Measurements from ENCODE around the gene ARHGEF3. TPM values are rescaled to one million over a fixed set of nuclear protein-coding genes. Genes with fewer than 3 reads are reported as not detected.

The ARHGEF3 gene
- total and polyA plus RNA-seq, 4 experiments from 2014 or later, result 120 to 160 (median 126) TPM

DNA sequence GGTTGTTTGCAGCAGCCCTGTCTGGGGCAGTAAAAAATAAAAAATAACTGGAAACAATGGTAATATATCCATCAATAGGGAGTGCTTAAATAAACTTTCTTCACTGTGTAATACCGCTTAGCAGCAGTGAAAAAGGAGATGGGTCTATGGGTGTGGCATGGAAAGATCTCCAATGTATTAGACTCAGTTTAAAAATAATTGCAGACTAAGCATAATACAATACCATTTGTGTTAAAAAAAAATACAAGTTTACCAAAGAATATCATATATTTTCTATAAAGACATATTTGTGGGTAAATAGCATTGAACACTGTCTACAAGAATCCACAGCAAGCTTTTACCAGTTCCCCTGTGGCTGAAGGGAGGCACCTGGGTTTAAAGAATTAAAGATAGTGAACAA, 1.0 kb upstream of the ARHGEF3 start:
- Histone ChIP-seq H3K27ac (ENCODE audit: low read depth, low read length) (peak overlapping the region; percentile 79), H3K4me3 (ENCODE audit: low read length in 2 of 2) (no peak overlapping the region), H3K36me3 (ENCODE audit: insufficient read depth, low read length) (no peaks in the 10 kb centered on the region), H3K4me1 (ENCODE audit: insufficient read depth, low read length) (peaks cover 28% of the 10 kb centered on the region), H3K9me3 (ENCODE audit: control insufficient read depth in 1 of 2, low read length in 2 of 2) (no peaks in the 10 kb centered on the region), H3K27me3 (ENCODE audit: insufficient read depth, low read length) (no peaks in the 10 kb centered on the region)
- Mint-ChIP-seq H3K4me3 (peak overlapping the region; percentile 83 to 93 (median 88)), H3K27ac (peak overlapping the region; percentile 78 to 94 (median 86)), H3K4me1 (peaks cover 25 to 61% (median 38%) of the 10 kb centered on the region in 4 donors), H3K36me3 (peaks cover 0 to 23% of the 10 kb centered on the region in 2 donors), H3K9me3 (peaks cover 0 to 2% (median 0%) of the 10 kb centered on the region in 8 donors), H3K27me3 (no peaks in the 10 kb centered on the region)
- ChIA-PET CTCF (ENCODE audit: partially characterized antibody) (interaction anchor here (3.4 to 10.1 kb wide), 9 partner anchors 9 to 187 kb away, joined by 18 to 267 read pairs (median 95); no protein-coding TSS in a partner anchor), POLR2A (ENCODE audit: partially characterized antibody) (interaction anchor here (0.7 to 13.6 kb wide), 11 partner anchors 10 to 186 kb away, joined by 3 to 193 read pairs (median 70); partner anchors contain the start of gene TASOR)
- intact Hi-C loops (cut with micrococcal nuclease), result loop anchor here (1.0 to 10.0 kb wide), 4 partner anchors 11 to 1435 kb away; partner anchors contain the start of genes ABHD6 and DENND6A
- DNase-seq, result no peak

DNA sequence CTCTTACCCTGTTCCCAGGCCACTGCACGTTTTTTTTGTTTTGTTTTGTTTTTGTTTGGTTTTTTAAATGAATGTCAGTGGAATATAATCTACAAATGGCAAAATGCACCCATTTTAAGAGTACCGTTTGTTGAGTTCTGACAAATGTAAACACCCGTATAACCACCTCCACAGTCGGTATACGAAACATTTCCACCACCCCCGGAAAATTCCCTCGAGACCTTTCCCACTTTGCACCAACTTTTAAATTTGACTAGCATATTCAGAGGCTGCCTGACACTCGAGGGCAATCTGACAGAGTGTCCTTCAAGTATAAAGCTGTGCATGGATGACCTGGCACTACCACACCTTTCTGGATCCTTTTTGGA, 613 bp upstream of the ARHGEF3 start:
- CTCF ChIA-PET (ENCODE audit: partially characterized antibody), result interaction anchor here (1.0 to 10.1 kb wide), 13 partner anchors 10 to 187 kb away, joined by 3 to 267 read pairs (median 66); no protein-coding TSS in a partner anchor
- Histone ChIP-seq H3K27ac (ENCODE audit: low read depth, low read length) (peak overlapping the region; percentile 79), H3K36me3 (ENCODE audit: insufficient read depth, low read length) (no peaks in the 10 kb centered on the region), H3K27me3 (ENCODE audit: insufficient read depth, low read length) (no peaks in the 10 kb centered on the region), H3K4me3 (ENCODE audit: low read length in 2 of 2) (peak overlapping the region in 1 of 2 donors; percentile 87), H3K4me1 (ENCODE audit: insufficient read depth, low read length) (peaks cover 32% of the 10 kb centered on the region), H3K9me3 (ENCODE audit: control insufficient read depth in 1 of 2, low read length in 2 of 2) (no peaks in the 10 kb centered on the region)
- H3K4me3 Mint-ChIP-seq, result peak overlapping the region; percentile 83 to 93 (median 88)
- intact Hi-C loops (cut with micrococcal nuclease), result loop anchor here (1.0 to 10.0 kb wide), 4 partner anchors 11 to 1435 kb away; partner anchors contain the start of genes ABHD6 and DENND6A
- H3K27ac Mint-ChIP-seq, result peak overlapping the region; percentile 80 to 94 (median 86)
- POLR2A ChIA-PET (ENCODE audit: partially characterized antibody), result interaction anchor here (0.7 to 13.6 kb wide), 21 partner anchors 10 to 186 kb away, joined by 3 to 218 read pairs (median 30); partner anchors contain the start of gene TASOR
- DNase-seq, result no peak
- H3K4me1 Mint-ChIP-seq, result peaks cover 27 to 62% (median 39%) of the 10 kb centered on the region in 4 donors
- peaks cover 0 to 2% (median 0%) of the 10 kb centered on the region in 8 donors for H3K9me3 Mint-ChIP-seq
- H3K27me3 Mint-ChIP-seq, result no peaks in the 10 kb centered on the region
- H3K36me3 Mint-ChIP-seq, result peaks cover 0 to 24% of the 10 kb centered on the region in 2 donors

DNA sequence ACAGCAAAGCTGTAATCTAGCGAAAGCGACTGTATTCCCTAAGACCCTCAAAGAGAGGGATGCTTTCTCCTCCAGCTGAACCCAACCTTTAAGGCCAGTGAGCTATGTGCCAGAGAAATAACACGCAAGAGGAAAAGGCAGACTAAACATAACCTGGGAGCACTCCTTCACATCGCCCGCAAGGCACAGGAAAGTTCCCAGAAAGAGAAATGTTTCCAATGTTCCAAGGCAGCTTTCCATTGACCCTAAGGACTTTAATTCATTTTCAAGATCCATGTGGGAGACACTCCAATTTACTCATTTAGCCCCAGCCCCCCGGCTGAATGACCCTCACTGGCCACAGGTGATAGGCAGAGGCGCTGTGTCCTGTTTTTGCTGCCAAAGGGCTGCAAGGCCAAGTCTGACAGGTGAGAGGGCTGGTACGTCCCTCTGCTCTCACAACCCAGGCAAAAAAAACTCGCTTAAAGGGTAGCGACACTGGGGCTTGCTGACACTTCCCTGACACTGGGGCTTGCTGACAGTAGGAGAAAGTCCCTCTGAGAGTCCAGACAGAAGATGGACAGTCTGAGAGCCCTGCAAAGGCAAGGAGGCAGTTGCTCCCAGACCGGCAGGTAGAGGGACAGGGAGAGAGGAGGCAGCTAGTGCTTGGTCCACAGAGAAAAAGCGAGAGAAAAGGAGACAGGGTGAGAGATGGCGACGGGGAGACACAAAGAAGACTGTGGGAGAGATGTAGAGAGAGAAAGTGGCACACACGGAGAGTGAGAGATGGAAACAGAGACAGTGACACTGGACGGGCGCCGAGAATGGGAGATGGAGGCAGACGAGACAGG, 702 bp downstream of the ARHGEF3 start:
- Histone ChIP-seq H3K9me3 (ENCODE audit: control insufficient read depth in 1 of 2, low read length in 2 of 2) (no peaks in the 10 kb centered on the region), H3K4me1 (ENCODE audit: insufficient read depth, low read length) (peaks cover 45% of the 10 kb centered on the region), H3K27ac (ENCODE audit: low read depth, low read length) (peak overlapping the region; percentile 79), H3K27me3 (ENCODE audit: insufficient read depth, low read length) (no peaks in the 10 kb centered on the region), H3K4me3 (ENCODE audit: low read length in 2 of 2) (peak overlapping the region; percentile 86 to 87), H3K36me3 (ENCODE audit: insufficient read depth, low read length) (no peaks in the 10 kb centered on the region)
- CTCF ChIA-PET (ENCODE audit: partially characterized antibody), result interaction anchor here (0.6 to 10.1 kb wide), 47 partner anchors 11 to 195 kb away, joined by 3 to 267 read pairs (median 10); partner anchors contain the start of gene TASOR
- Mint-ChIP-seq H3K27me3 (no peaks in the 10 kb centered on the region), H3K4me1 (peaks cover 40 to 72% (median 50%) of the 10 kb centered on the region in 4 donors), H3K4me3 (peak overlapping the region; percentile 87 to 99 (median 96)), H3K27ac (peak overlapping the region; percentile 85 to 98 (median 92)), H3K9me3 (peaks cover 0 to 2% (median 0%) of the 10 kb centered on the region in 8 donors), H3K36me3 (peaks cover under 1 to 34% of the 10 kb centered on the region in 2 donors)
- peak; percentile 35 to 63 (median 49) for DNase-seq
- POLR2A ChIA-PET (ENCODE audit: partially characterized antibody), result interaction anchor here (0.7 to 13.6 kb wide), 45 partner anchors 9 to 427 kb away, joined by 3 to 218 read pairs (median 7); partner anchors contain the start of genes CCDC66 and TASOR
- intact Hi-C loops (cut with micrococcal nuclease), result loop anchor here (1.0 to 10.0 kb wide), 9 partner anchors 11 to 1436 kb away; partner anchors contain the start of genes ABHD6, CCDC66, DENND6A and TASOR

DNA sequence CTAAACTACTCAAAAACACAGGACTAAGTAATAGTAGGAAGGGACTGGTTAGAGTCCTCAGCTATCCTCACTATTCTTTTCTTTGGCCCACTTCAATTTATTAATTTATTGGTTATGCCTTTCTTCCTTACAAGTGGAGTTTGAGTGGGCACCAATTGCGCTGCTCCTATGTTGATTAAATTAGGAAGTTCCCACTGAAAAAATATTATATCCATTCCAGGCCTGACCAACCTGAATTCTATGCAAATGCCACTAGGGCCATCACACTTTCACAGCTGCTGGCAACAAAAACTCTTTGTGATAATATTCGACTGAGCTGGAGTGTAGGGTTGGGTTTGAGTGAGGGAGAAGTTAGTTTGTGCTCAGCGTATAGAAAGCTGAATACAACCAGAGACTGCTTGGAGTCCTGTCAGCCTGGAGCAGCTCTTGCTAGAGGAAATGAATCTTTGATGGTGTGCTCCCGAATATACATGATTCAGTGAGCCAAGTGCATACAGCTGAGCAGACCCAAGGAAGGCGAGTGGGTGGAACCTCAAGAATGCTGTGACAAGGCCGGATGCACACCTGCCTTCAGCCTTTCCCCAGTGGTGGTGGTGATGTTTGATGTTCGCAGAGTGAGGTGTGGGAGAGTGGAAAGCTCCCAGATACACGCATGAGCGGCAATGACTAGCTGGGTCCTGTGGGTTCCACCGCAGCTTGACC, 1.5 kb downstream of the ARHGEF3 start:
- peaks cover 44 to 72% (median 58%) of the 10 kb centered on the region in 4 donors for H3K4me1 Mint-ChIP-seq
- Histone ChIP-seq H3K9me3 (ENCODE audit: control insufficient read depth in 1 of 2, low read length in 2 of 2) (no peaks in the 10 kb centered on the region), H3K27ac (ENCODE audit: low read depth, low read length) (peak overlapping the region; percentile 79), H3K4me1 (ENCODE audit: insufficient read depth, low read length) (peaks cover 53% of the 10 kb centered on the region), H3K36me3 (ENCODE audit: insufficient read depth, low read length) (no peaks in the 10 kb centered on the region), H3K27me3 (ENCODE audit: insufficient read depth, low read length) (no peaks in the 10 kb centered on the region), H3K4me3 (ENCODE audit: low read length in 2 of 2) (peak overlapping the region; percentile 86 to 87)
- DNase-seq, result peak; percentile 70 to 90 (median 75)
- peak overlapping the region; percentile 87 to 99 (median 96) for H3K4me3 Mint-ChIP-seq
- POLR2A ChIA-PET (ENCODE audit: partially characterized antibody), result interaction anchor here (0.5 to 13.6 kb wide), 45 partner anchors 10 to 796 kb away, joined by 3 to 218 read pairs (median 7); partner anchors contain the start of genes CCDC66 and TASOR
- peak overlapping the region; percentile 85 to 98 (median 92) for H3K27ac Mint-ChIP-seq
- intact Hi-C loops (cut with micrococcal nuclease), result loop anchor here (1.0 to 10.0 kb wide), 6 partner anchors 10 to 1437 kb away; partner anchors contain the start of genes ABHD6, CCDC66 and DENND6A
- peaks cover 0 to 2% (median 0%) of the 10 kb centered on the region in 8 donors for H3K9me3 Mint-ChIP-seq
- CTCF ChIA-PET (ENCODE audit: partially characterized antibody), result interaction anchor here (0.6 to 10.1 kb wide), 56 partner anchors 8 to 306 kb away, joined by 3 to 267 read pairs (median 8); partner anchors contain the start of genes CCDC66 and TASOR
- H3K27me3 Mint-ChIP-seq, result no peaks in the 10 kb centered on the region
- peaks cover 3 to 41% of the 10 kb centered on the region in 2 donors for H3K36me3 Mint-ChIP-seq

DNA sequence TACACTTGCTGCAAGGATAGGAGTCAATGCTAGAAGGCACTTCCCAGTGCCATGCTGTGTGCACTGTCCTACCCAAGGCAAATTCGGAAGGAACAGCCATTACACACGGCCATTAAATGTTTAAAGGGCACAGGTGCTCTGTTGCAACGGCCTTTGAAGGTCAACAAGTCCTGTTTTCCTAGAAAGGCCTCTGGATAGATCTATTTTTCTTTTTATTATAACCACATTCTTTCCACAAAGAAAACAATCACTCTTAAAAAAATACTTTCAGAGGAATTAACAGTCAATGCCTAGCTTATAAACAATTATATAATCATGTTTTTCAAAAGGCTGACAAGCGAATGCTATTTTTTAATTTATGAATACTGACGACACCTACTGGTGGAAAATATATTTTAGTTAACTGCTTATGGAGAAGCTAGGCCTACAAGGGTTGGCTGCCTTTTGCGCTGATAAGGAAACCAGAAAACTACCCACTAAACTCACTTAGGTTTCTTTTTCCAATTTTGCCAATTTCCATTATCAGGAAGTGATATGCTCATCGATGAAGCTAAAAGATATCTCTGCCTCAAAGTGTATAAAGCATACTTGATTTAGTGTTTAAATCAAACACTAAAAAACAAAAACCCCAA, 2.4 kb downstream of the ARHGEF3 start:
- Histone ChIP-seq H3K27ac (ENCODE audit: low read depth, low read length) (peak overlapping the region; percentile 79), H3K36me3 (ENCODE audit: insufficient read depth, low read length) (no peaks in the 10 kb centered on the region), H3K4me3 (ENCODE audit: low read length in 2 of 2) (peak overlapping the region; percentile 86 to 87), H3K4me1 (ENCODE audit: insufficient read depth, low read length) (peaks cover 60% of the 10 kb centered on the region), H3K9me3 (ENCODE audit: control insufficient read depth in 1 of 2, low read length in 2 of 2) (no peaks in the 10 kb centered on the region), H3K27me3 (ENCODE audit: insufficient read depth, low read length) (no peaks in the 10 kb centered on the region)
- Mint-ChIP-seq H3K4me3 (peak overlapping the region; percentile 87 to 99 (median 94)), H3K4me1 (peaks cover 47 to 77% (median 64%) of the 10 kb centered on the region in 4 donors), H3K36me3 (peaks cover 3 to 44% of the 10 kb centered on the region in 2 donors), H3K27me3 (no peaks in the 10 kb centered on the region), H3K9me3 (peaks cover 0 to 2% (median 0%) of the 10 kb centered on the region in 8 donors), H3K27ac (peak overlapping the region; percentile 85 to 98 (median 92))
- peak in 4 of 5 donors; percentile 78 to 82 (median 78) for DNase-seq
- intact Hi-C loops (cut with micrococcal nuclease), result loop anchor here (1.0 kb wide), 3 partner anchors 16 to 97 kb away; no protein-coding TSS in a partner anchor
- ChIA-PET POLR2A (ENCODE audit: partially characterized antibody) (interaction anchor here (0.6 to 13.6 kb wide), 35 partner anchors 9 to 242 kb away, joined by 3 to 218 read pairs (median 11); partner anchors contain the start of genes CCDC66 and TASOR), CTCF (ENCODE audit: partially characterized antibody) (interaction anchor here (0.8 to 10.1 kb wide), 49 partner anchors 9 to 305 kb away, joined by 3 to 267 read pairs (median 10); partner anchors contain the start of genes CCDC66 and TASOR)

DNA sequence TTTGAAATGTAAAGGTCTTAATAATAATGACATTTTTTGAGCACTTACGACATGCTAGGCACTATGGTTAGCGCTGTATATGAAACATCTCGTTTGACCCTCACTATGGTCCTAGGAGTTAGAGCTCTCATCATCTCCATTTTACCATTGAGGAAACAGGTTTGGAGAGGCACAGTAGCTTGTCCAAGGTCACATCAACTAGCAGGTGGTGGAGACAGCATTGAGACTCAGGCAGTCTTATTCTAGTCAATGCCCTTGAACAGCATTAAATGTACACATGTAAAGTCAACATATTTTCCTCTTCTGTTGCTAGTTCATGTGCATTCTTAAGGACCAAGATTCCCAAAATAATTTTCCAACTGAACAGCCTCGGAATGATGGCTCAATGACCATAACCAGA, 4.8 kb downstream of the ARHGEF3 start:
- peak overlapping the region; percentile 79 for H3K27ac ChIP-seq (ENCODE audit: low read depth, low read length)
- Mint-ChIP-seq H3K4me3 (peak overlapping the region; percentile 26 to 88 (median 70)), H3K4me1 (peaks cover 48 to 82% (median 70%) of the 10 kb centered on the region in 4 donors), H3K9me3 (peaks cover 0 to 3% (median 0%) of the 10 kb centered on the region in 8 donors), H3K36me3 (peaks cover 9 to 51% of the 10 kb centered on the region in 2 donors), H3K27me3 (no peaks in the 10 kb centered on the region), H3K27ac (peak overlapping the region; percentile 64 to 93 (median 85))
- intact Hi-C loops (cut with micrococcal nuclease), result no loop called here
- peak overlapping the region in 1 of 2 donors; percentile 29 for H3K4me3 ChIP-seq (ENCODE audit: low read length in 2 of 2)
- H3K9me3 ChIP-seq (ENCODE audit: control insufficient read depth in 1 of 2, low read length in 2 of 2), result no peaks in the 10 kb centered on the region
- H3K27me3 ChIP-seq (ENCODE audit: insufficient read depth, low read length), result no peaks in the 10 kb centered on the region
- POLR2A ChIA-PET (ENCODE audit: partially characterized antibody), result interaction anchor here (4.7 to 13.6 kb wide), 10 partner anchors 7 to 192 kb away, joined by 22 to 218 read pairs (median 94); no protein-coding TSS in a partner anchor
- H3K4me1 ChIP-seq (ENCODE audit: insufficient read depth, low read length), result peaks cover 68% of the 10 kb centered on the region
- H3K36me3 ChIP-seq (ENCODE audit: insufficient read depth, low read length), result no peaks in the 10 kb centered on the region
- CTCF ChIA-PET (ENCODE audit: partially characterized antibody), result interaction anchor here (0.8 to 10.1 kb wide), 9 partner anchors 7 to 192 kb away, joined by 4 to 267 read pairs (median 120); no protein-coding TSS in a partner anchor
- no peak for DNase-seq
